ENCODE data around the gene MKKS. TPM values are rescaled to one million over a fixed set of nuclear protein-coding genes. Genes with fewer than 3 reads are reported as not detected.

The MKKS gene
- total RNA-seq, 2 experiments from 2014 or later, result 3.8 to 4.2 TPM

DNA sequence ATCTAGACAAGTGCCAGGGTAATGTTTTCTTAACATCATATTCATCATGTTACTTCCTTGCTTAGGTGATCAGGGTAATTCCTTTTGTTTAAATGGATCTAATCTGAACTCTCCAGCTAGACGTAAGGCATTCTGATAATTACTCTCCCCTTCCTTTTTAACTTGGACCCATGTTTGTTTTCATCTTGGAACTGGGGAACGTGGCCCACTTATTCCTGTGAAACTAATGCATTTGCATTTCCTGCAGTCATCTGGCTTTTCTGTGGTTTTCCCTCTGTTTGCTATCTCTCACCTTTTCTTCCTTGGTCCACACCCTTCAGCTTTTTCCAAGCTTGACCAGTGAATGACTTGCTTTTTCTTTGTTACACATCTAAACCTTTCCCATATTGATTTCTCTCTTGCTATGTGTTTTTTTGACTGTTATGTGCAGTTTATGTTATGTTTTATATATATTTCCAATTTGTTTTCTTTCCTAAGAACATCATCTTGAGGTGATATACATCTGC, 34.4 kb upstream of the MKKS start:
- CTCF ChIA-PET, result no interaction called here
- Mint-ChIP-seq H3K36me3 (ENCODE audit: low read depth) (peaks cover 21% of the 10 kb centered on the region), H3K4me3 (no peak overlapping the region), H3K4me1 (ENCODE audit: low read depth) (peaks cover 6% of the 10 kb centered on the region), H3K9me3 (no peaks in the 10 kb centered on the region), H3K27ac (no peak overlapping the region), H3K27me3 (ENCODE audit: low read depth) (no peaks in the 10 kb centered on the region)
- no peak for DNase-seq
- intact Hi-C loops (cut with micrococcal nuclease), result loop anchor here (10.0 kb wide), 1 partner anchor 1076 kb away; no protein-coding TSS in a partner anchor

- H3K9me3 Mint-ChIP-seq, result peaks cover 3% of the 10 kb centered on the region
- no peak overlapping the region for H3K4me3 Mint-ChIP-seq
- DNase-seq, result no peak
- peaks cover 26% of the 10 kb centered on the region for H3K36me3 Mint-ChIP-seq (ENCODE audit: low read depth)
- intact Hi-C loops (cut with micrococcal nuclease), result loop anchor here (10.0 kb wide), 1 partner anchor 1077 kb away; no protein-coding TSS in a partner anchor
- H3K27ac Mint-ChIP-seq, result no peak overlapping the region
- H3K27me3 Mint-ChIP-seq (ENCODE audit: low read depth), result no peaks in the 10 kb centered on the region
- H3K4me1 Mint-ChIP-seq (ENCODE audit: low read depth), result peaks cover 6% of the 10 kb centered on the region
- CTCF ChIA-PET, result no interaction called here
Observed at GRCh38 chr20:10467681-10468339, 33.8 kb upstream of the MKKS start.

GRCh38 chr20:10466855-10467254, 32.8 kb upstream of the MKKS start:
- peaks cover 3% of the 10 kb centered on the region for H3K9me3 Mint-ChIP-seq

DNA sequence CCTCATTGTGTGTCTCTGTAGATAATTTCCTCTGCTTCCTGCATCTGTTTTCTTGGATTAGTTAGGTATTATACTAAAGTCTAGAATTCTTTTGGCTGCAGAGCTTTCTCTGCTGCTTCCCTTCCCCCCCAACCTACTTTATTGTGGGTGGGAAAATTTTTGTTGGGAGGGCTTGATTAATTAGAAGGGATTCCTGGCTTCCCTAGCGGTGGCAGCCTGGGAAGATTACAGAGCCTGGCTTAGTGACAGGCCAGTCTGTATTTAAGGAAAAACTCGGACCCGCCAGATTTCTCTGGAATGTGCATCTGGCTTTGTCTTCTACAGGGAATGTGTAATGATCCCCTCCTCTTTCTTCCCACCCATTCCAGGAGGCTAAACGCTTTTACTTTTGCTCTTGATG, 32.3 kb upstream of the MKKS start:
- H3K27me3 Mint-ChIP-seq (ENCODE audit: low read depth), result no peaks in the 10 kb centered on the region
- H3K4me3 Mint-ChIP-seq, result no peak overlapping the region
- H3K27ac Mint-ChIP-seq, result no peak overlapping the region
- CTCF ChIA-PET, result interaction anchor here (1.0 kb wide), 1 partner anchor 14 kb away, joined by 3 read pairs; no protein-coding TSS in a partner anchor
- H3K9me3 Mint-ChIP-seq, result peaks cover 3% of the 10 kb centered on the region
- intact Hi-C loops (cut with micrococcal nuclease), result loop anchor here (10.0 kb wide), 1 partner anchor 1078 kb away; no protein-coding TSS in a partner anchor
- peaks cover 13% of the 10 kb centered on the region for H3K4me1 Mint-ChIP-seq (ENCODE audit: low read depth)
- DNase-seq, result no peak
- peaks cover 28% of the 10 kb centered on the region for H3K36me3 Mint-ChIP-seq (ENCODE audit: low read depth)

More at GRCh38 chr20:10466855-10467254, 32.8 kb upstream of the MKKS start:
- Mint-ChIP-seq H3K4me3 (no peak overlapping the region), H3K27ac (no peak overlapping the region), H3K4me1 (ENCODE audit: low read depth) (peaks cover 7% of the 10 kb centered on the region), H3K36me3 (ENCODE audit: low read depth) (peaks cover 32% of the 10 kb centered on the region), H3K27me3 (ENCODE audit: low read depth) (no peaks in the 10 kb centered on the region)
- CTCF ChIA-PET, result no interaction called here
- DNase-seq, result no peak
- intact Hi-C loops (cut with micrococcal nuclease), result loop anchor here (10.0 kb wide), 1 partner anchor 1078 kb away; no protein-coding TSS in a partner anchor

GRCh38 chr20:10465135-10465534, 31.1 kb upstream of the MKKS start:
- Mint-ChIP-seq H3K9me3 (peaks cover 3% of the 10 kb centered on the region), H3K27me3 (ENCODE audit: low read depth) (no peaks in the 10 kb centered on the region), H3K4me1 (ENCODE audit: low read depth) (peaks cover 13% of the 10 kb centered on the region), H3K27ac (no peak overlapping the region), H3K4me3 (no peak overlapping the region), H3K36me3 (ENCODE audit: low read depth) (peaks cover 27% of the 10 kb centered on the region)
- DNase-seq, result no peak
- CTCF ChIA-PET, result interaction anchor here (1.0 kb wide), 1 partner anchor 12 kb away, joined by 3 read pairs; no protein-coding TSS in a partner anchor
- intact Hi-C loops (cut with micrococcal nuclease), result loop anchor here (10.0 kb wide), 1 partner anchor 1080 kb away; no protein-coding TSS in a partner anchor

GRCh38 chr20:10463622-10464021, 29.6 kb upstream of the MKKS start:
- Mint-ChIP-seq H3K9me3 (peaks cover 3% of the 10 kb centered on the region), H3K27ac (no peak overlapping the region), H3K27me3 (ENCODE audit: low read depth) (no peaks in the 10 kb centered on the region), H3K4me3 (no peak overlapping the region), H3K36me3 (ENCODE audit: low read depth) (peaks cover 31% of the 10 kb centered on the region), H3K4me1 (ENCODE audit: low read depth) (peaks cover 10% of the 10 kb centered on the region)
- intact Hi-C loops (cut with micrococcal nuclease), result loop anchor here (10.0 kb wide), 1 partner anchor 1081 kb away; no protein-coding TSS in a partner anchor
- no peak for DNase-seq
- CTCF ChIA-PET, result no interaction called here

GRCh38 chr20:10462516-10462915, 28.5 kb upstream of the MKKS start:
- Mint-ChIP-seq H3K27me3 (ENCODE audit: low read depth) (no peaks in the 10 kb centered on the region), H3K36me3 (ENCODE audit: low read depth) (peaks cover 37% of the 10 kb centered on the region), H3K4me3 (no peak overlapping the region), H3K9me3 (peaks cover 3% of the 10 kb centered on the region), H3K27ac (no peak overlapping the region), H3K4me1 (ENCODE audit: low read depth) (peaks cover 8% of the 10 kb centered on the region)
- intact Hi-C loops (cut with micrococcal nuclease), result loop anchor here (10.0 kb wide), 1 partner anchor 1082 kb away; no protein-coding TSS in a partner anchor
- CTCF ChIA-PET, result no interaction called here
- no peak for DNase-seq

- Mint-ChIP-seq H3K9me3 (peaks cover 8% of the 10 kb centered on the region), H3K27me3 (ENCODE audit: low read depth) (no peaks in the 10 kb centered on the region), H3K4me1 (ENCODE audit: low read depth) (peaks cover 8% of the 10 kb centered on the region), H3K4me3 (no peak overlapping the region), H3K27ac (no peak overlapping the region), H3K36me3 (ENCODE audit: low read depth) (peaks cover 42% of the 10 kb centered on the region)
- CTCF ChIA-PET, result no interaction called here
- no peak for DNase-seq
- intact Hi-C loops (cut with micrococcal nuclease), result loop anchor here (10.0 kb wide), 1 partner anchor 1083 kb away; no protein-coding TSS in a partner anchor
Observed at GRCh38 chr20:10461495-10461894, 27.5 kb upstream of the MKKS start.

DNA sequence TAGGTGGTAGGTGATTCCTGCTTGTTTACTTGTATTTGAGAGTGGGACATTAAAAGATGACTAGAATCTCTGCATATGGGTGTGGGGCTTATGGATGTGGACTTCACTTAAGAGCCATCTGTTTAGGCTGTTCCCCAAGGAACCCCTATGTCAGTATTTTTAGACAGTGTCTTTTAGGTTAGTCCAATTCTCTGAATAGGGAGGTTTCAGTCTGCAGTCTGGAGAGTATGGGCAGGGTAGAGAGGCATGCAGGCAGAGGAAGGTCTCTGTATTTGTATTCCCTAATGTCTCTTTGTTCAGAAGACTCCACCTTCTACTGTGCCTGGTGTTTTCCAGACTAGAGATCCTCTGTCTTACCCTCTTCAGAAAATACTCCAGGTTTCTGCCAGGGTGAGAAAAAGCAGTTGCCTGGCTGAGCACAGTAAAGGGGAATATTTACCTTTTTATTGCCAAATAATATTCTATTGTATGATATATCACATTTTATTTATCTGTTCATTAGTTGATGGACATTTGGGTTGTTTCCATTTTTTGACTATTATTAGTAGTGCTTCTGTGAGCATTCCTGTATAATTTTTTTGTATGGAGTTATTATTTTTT, 20.2 kb upstream of the MKKS start:
- CTCF ChIA-PET, result interaction anchor here (1.0 kb wide), 1 partner anchor 27 kb away, joined by 3 read pairs; no protein-coding TSS in a partner anchor

GRCh38 chr20:10453241-10453640, 19.2 kb upstream of the MKKS start:
- intact Hi-C loops (cut with micrococcal nuclease), result loop anchor here (2.0 kb wide), 1 partner anchor 18 kb away; the partner anchor contains the start of genes MKKS and SLX4IP
- H3K27ac Mint-ChIP-seq, result peak overlapping the region; percentile 53
- H3K9me3 Mint-ChIP-seq, result peaks cover 6% of the 10 kb centered on the region
- no peaks in the 10 kb centered on the region for H3K27me3 Mint-ChIP-seq (ENCODE audit: low read depth)
- CTCF ChIA-PET, result interaction anchor here (1.0 to 1.8 kb wide), 2 partner anchors 12 to 17 kb away, joined by 3 to 4 read pairs; no protein-coding TSS in a partner anchor
- H3K4me3 Mint-ChIP-seq, result no peak overlapping the region
- H3K4me1 Mint-ChIP-seq (ENCODE audit: low read depth), result peaks cover 14% of the 10 kb centered on the region
- H3K36me3 Mint-ChIP-seq (ENCODE audit: low read depth), result peaks cover 8% of the 10 kb centered on the region
- peak; percentile 43 for DNase-seq

More for the DNA sequence above, 20.2 kb upstream of the MKKS start:
- H3K4me1 Mint-ChIP-seq (ENCODE audit: low read depth), result peaks cover 14% of the 10 kb centered on the region
- H3K27ac Mint-ChIP-seq, result no peak overlapping the region
- no peaks in the 10 kb centered on the region for H3K27me3 Mint-ChIP-seq (ENCODE audit: low read depth)
- H3K9me3 Mint-ChIP-seq, result peaks cover 6% of the 10 kb centered on the region
- H3K4me3 Mint-ChIP-seq, result no peak overlapping the region
- DNase-seq, result no peak
- intact Hi-C loops (cut with micrococcal nuclease), result no loop called here
- peaks cover 18% of the 10 kb centered on the region for H3K36me3 Mint-ChIP-seq (ENCODE audit: low read depth)

DNA sequence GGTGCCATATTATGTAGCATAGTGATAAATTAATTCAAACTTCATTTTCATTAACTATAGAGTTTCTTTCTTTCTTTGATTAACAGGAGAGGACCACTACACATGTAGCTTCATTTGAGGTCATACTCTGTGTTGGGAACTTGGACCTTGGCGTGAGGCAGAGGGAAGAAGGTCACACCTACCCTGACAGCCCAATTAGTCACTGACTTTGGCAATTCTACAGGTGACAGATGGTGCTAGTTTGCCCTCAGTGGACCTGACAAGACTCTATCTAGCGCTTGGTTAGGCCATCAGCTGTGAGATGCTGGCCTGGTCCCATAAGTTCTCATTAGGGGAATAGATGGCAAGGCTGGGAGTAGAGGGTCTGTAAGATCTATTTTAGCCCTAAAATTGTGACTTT, 15.2 kb upstream of the MKKS start:
- DNase-seq, result no peak
- no peak overlapping the region for H3K27ac Mint-ChIP-seq
- peaks cover 30% of the 10 kb centered on the region for H3K4me1 Mint-ChIP-seq (ENCODE audit: low read depth)
- CTCF ChIA-PET, result no interaction called here
- intact Hi-C loops (cut with micrococcal nuclease), result no loop called here
- H3K9me3 Mint-ChIP-seq, result no peaks in the 10 kb centered on the region
- no peaks in the 10 kb centered on the region for H3K36me3 Mint-ChIP-seq (ENCODE audit: low read depth)
- H3K4me3 Mint-ChIP-seq, result no peak overlapping the region
- no peaks in the 10 kb centered on the region for H3K27me3 Mint-ChIP-seq (ENCODE audit: low read depth)
